Suprapubic skin (tissue), 4 donors: ENCODE measurements around the gene AKT2.

ENCODE experiments used
- EP300 ChIP-seq: sonication (generic); formaldehyde crosslinking; IDR thresholded peaks from one replicate; pipeline ENCODE4 v1.6.1; 2017; ENCODE audit warnings: antibody characterized with exemption
- POLR2A ChIP-seq, 2 donors: fragments of 450-650 bp; IDR thresholded peaks; one replicate each; pipeline ENCODE4 v1.6.1; 2017; ENCODE audit warnings: antibody characterized with exemption in 2 of 2, mild to moderate bottlenecking in 2 of 2, moderate library complexity in 2 of 2
- POLR2AphosphoS5 ChIP-seq, 3 donors: sonication (generic); formaldehyde crosslinking; IDR thresholded peaks; one replicate each; pipeline ENCODE4 v1.6.1; 2017; ENCODE audit warnings: antibody characterized with exemption in 3 of 3
- TF ChIP-seq, protein P1 (sequence below), 2 donors: fragments of 200-600 bp in 1 of 2; fragments of 450-650 bp in 1 of 2; sonication (generic) in 1 of 2; IDR thresholded peaks; one replicate each; pipeline ENCODE4 v1.5.1; 2016 to 2019; ENCODE audit warnings: antibody characterized with exemption in 2 of 2, mild to moderate bottlenecking in 1 of 2, moderate library complexity in 1 of 2

DNA sequence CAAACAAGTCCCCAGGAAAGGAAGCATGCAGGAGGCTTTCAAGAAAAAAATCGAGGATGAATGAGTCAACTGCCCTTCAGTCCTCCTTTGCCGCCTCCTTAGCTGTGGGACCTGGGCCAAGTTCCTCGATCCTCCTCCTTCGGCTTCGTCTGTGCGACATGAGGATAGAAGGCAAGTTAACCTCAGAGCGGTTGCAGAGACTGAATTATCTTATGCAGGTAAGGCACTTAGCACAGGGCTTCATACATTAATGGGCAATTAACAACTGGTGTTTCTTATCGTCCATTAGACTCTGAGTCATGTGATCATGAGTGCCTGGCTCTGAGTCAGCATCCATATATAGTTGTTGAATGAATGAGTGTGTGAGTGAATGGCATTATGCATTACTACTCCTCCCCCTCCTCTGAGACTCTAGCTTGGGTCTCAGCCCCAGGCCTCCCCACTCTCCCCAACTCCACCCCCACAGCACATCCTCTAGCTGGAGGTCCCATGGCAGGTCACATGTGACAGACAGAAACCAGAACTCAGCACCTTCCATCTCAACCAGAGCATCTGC lies 65.3 kb downstream of the AKT2 start:
- TF ChIP-seq, protein P1, sequence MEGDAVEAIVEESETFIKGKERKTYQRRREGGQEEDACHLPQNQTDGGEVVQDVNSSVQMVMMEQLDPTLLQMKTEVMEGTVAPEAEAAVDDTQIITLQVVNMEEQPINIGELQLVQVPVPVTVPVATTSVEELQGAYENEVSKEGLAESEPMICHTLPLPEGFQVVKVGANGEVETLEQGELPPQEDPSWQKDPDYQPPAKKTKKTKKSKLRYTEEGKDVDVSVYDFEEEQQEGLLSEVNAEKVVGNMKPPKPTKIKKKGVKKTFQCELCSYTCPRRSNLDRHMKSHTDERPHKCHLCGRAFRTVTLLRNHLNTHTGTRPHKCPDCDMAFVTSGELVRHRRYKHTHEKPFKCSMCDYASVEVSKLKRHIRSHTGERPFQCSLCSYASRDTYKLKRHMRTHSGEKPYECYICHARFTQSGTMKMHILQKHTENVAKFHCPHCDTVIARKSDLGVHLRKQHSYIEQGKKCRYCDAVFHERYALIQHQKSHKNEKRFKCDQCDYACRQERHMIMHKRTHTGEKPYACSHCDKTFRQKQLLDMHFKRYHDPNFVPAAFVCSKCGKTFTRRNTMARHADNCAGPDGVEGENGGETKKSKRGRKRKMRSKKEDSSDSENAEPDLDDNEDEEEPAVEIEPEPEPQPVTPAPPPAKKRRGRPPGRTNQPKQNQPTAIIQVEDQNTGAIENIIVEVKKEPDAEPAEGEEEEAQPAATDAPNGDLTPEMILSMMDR (IDR thresholded peaks at IDR 0.05) = no peak
- TF ChIP-seq POLR2A (IDR thresholded peaks at IDR 0.05) = no peak
- no peak for TF ChIP-seq EP300
- TF ChIP-seq POLR2AphosphoS5 (IDR thresholded peaks at IDR 0.05) = no peak
